GM19328 (cell line): ENCODE measurements around the gene LRRN1.
"Not testable (repeated sequence)": the region's sequence is repeated elsewhere in the genome, so short reads cannot be mapped to it uniquely, and the experiment has no call there.

Experiments used
- ATAC-seq: cut with Tn5 transposase; IDR thresholded peaks from one replicate; pipeline ENCODE4 v1.9.1; 2021; ENCODE audit warnings: mild to moderate bottlenecking, moderate library complexity; ENCODE audit not compliant: unreplicated experiment

Gene LRRN1

GRCh38 chr3:3806856-3807255, 7.6 kb downstream of the LRRN1 start:
- ATAC-seq: no peak

DNA sequence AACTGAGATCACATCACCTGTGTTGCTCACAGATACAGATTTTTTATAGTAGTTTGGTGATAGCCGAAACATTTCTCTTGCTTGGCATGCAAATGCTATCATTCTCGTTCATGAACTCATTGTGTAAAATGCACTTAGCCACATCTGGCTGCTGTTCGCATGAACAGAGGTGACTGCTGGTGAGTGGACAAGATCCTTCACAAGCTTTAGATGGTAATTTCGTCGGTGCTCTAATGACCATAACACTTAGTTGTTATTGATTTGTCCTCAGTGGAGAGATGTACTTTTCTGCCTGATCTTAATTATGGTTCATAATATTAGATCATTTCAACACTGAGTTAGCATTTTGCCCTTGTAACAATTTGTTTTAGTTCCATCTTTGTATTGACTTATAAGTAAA, 13.8 kb downstream of the LRRN1 start:
- ATAC-seq: no peak

GRCh38 chr3:3815206-3815605, 16.0 kb downstream of the LRRN1 start:
- no peak for ATAC-seq

- ATAC-seq: no peak
Observed at GRCh38 chr3:3816034-3816433, 16.8 kb downstream of the LRRN1 start.

DNA sequence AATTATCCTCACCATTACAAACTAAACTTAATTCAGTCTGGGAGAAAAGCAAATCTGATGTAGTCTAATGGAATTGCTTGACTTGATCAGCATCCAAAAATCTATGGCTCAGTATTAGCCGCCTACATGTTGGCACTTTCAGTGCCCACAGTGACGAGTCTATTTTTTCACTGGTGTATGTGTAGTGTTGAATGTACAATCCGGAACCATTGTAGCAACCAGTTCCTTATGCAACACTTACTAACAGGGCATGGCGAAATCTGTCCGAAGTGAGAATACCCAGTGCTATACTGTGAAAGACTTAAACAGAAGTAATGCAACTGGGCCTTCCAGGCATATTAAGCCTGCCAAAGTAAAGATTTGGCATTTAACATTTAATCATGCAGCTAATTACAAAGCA, 18.6 kb downstream of the LRRN1 start:
- no peak for ATAC-seq

GRCh38 chr3:3821777-3822176, 22.5 kb downstream of the LRRN1 start:
- ATAC-seq: no peak

DNA sequence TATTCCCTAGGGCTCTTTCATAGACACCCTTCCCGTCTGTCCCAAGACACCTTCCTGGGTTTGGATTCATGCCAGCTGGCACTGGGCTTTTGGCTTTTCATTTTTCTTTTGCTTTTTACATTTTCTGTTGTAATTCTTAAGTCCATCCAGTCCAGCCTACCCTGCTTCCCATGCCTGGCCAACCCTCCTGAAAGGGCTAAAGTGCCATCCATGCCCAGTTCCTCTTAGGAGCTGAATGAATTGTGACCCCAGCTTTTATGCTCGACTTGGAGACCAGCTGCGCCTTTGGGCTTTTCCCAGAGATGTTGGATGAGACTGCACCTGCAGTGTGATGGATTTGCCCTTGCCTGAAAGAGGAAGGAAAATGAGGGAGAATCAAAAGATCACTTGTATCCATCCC, 25.8 kb downstream of the LRRN1 start:
- no peak for ATAC-seq

GRCh38 chr3:3826521-3826920, 27.3 kb downstream of the LRRN1 start:
- ATAC-seq: no peak

DNA sequence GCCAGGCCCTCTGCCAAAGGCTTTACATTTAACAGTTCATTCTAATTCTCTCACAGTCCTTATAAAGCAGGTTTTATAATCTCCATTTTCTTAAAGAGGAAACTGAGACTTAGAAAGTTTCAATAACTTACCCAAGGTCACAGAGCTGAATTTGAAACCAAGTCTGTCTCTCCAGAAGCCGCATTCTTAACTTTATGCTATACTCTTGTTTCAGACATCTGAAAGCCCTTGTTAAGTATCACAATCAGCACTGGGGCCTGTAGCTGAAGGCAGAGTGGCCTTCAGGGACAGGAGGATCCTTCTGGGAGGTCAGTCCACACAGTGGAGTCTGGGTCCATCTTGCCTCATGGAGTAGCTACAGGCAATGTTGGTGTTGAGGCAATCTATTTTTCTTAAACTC, 27.9 kb downstream of the LRRN1 start:
- no peak for ATAC-seq

GRCh38 chr3:3828417-3828816, 29.2 kb downstream of the LRRN1 start:
- ATAC-seq: not testable (repeated sequence)

DNA sequence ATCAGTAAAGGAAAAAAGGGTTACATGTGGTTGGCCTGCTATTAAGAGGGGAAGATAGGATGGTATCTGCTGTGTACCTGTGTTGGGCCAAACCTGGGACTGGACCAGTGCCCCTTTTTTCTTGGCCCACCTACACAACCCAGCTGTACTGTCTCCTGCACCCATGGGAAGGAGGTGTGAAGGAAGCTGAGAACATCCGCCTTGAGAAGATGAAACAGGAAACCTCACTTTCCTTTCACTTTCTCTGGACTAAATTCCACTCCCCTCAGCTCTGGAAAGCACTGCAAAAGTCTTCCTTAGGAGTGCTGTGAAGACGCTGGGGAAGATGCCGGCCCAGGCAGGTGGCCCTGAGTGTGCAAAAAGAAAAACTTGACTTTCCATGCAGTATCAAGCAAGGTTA, 37.6 kb downstream of the LRRN1 start:
- no peak for ATAC-seq

DNA sequence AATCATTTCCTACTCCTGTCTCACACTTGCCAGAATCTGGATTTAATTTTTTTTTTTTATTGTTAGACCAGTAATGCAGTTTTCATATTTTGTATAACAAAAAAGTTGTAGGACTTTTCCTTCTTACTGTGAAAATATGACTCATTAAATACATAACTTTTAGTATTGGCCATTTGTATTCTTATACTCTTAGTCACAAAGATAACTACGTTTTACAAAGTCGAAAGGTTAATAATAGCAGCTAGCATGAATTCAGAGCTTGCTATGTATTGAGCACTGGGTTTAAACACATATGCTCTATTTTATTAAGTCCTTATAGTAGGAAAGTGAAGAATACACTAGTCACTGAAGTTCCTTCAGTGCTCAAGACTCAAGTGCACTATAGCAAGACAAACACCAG, 43.1 kb downstream of the LRRN1 start:
- no peak for ATAC-seq

GRCh38 chr3:3847994-3848922, 49.0 kb downstream of the LRRN1 start:
- no peak for ATAC-seq

DNA sequence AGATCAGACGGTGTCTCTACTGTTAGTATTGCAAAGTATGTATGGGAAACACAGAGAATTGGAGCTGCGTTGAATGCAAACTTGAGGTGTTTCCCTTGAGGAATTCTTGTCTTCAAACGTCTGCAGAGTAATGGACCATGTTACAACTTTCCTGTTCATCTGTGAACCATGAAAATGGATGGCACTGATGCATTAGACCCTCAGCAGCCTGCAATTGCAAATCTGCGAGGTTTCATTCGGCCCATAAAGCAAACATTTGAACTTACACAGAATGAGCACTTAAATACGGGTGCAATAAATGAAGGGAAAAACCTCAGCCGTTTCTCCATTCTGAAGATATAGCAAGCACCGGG, 49.7 kb downstream of the LRRN1 start:
- ATAC-seq: no peak

DNA sequence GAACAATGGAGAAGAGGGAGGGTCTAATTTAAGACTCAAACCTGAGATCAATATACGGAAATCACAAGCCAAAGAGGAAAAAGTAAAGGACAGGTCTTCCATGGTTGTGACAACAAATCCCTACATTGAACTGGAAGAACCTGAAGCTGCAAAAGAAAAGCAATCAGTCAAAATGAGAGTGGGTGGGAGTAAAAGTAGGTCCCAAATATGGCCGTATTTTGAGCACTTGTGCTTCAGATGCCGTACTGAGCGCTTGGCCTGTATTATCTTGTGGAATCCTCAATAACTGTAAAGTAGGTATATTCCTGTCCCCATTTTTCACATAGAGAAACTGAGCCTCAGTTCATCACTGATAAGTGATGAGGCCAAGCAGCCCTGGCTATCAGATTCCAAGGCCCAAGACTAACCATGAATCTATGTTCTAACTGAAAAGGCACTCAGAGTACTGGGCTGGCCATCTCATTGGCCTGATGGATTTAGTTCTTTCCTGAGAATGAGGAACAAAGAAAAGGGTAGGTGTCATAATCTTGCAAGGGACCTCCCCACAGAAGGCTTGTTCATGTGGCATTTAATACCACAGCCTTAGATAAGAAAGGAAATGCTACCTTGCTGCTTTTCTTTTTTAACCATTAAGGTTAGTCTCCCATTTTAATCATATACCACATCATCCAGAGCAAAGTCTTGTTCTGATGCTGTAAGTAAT, 52.5 kb downstream of the LRRN1 start:
- peak; percentile 84 for ATAC-seq

GRCh38 chr3:3853544-3853943, 54.3 kb downstream of the LRRN1 start:
- no peak for ATAC-seq

GRCh38 chr3:3855056-3855455, 55.8 kb downstream of the LRRN1 start:
- ATAC-seq: no peak

GRCh38 chr3:3860235-3860634, 61.0 kb downstream of the LRRN1 start:
- ATAC-seq: no peak

- no peak for ATAC-seq
Observed at GRCh38 chr3:3862534-3862933, 63.3 kb downstream of the LRRN1 start.

- ATAC-seq: no peak
Observed at GRCh38 chr3:3875491-3875890, 76.3 kb downstream of the LRRN1 start.

DNA sequence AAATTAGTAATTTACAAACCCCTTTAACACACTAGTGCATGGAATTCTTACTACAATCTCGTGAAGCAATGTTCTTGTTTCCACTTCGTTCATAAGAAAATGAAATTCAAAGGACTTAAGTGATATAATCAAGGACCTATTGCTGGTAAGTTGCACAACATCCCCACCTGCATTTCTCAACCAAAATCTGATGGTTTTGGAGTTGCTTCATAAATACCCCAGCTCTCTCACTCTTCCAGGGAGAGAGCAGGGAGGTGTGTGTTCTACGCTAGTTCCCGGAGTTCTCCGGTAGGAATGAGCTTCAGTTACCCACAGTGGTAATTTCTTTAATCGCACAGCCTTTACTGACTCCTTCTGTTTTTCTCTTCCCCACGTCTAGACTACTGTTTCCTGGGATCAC, 81.8 kb downstream of the LRRN1 start:
- no peak for ATAC-seq

GRCh38 chr3:3887311-3887710, 88.1 kb downstream of the LRRN1 start:
- ATAC-seq: not testable (repeated sequence)
